LNCaP clone FGC (cell line): ENCODE results near the gene CSF2.
"Not testable (repeated sequence)": the region's sequence is repeated elsewhere in the genome, so short reads cannot be mapped to it uniquely, and the experiment has no call there.

Source experiments
- DNase-seq: peaks from one replicate; pipeline ENCODE4 v3.0.0-alpha.2; 2011; ENCODE audit warnings: low read depth
- H3K4me3 ChIP-seq: 2 replicates; pipeline ENCODE4 v1.5.1; 2011; ENCODE audit warnings: mild to moderate bottlenecking, low read depth, low read length, control low read depth
- CTCF ChIP-seq: IDR thresholded peaks from 2 replicates; pipeline ENCODE4 v1.5.1; 2012; ENCODE audit warnings: mild to moderate bottlenecking; ENCODE audit not compliant: control insufficient read depth, insufficient read depth; ENCODE audit errors: extremely low read depth

The CSF2 gene

DNA sequence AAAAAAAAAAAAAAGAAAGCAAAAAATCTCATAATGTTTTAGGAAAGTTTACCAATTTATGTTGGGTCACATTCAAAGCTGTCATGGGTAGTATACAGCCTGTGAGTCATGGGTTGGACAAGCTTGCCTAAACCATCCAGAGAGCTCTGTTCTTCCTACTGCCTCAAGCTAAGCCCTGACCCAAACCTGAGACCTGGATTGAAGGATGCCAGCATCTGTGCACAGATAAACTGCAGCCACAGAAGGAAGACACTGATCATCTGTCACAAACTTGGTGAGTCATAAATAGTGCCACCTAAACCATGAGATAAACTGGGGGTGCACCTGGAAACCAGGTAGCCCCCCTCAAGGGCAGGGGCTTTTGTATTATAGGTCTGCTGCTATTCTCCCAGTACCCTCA lies 31.0 kb downstream of the CSF2 start:
- no peak for TF ChIP-seq CTCF
- H3K4me3 ChIP-seq = no peak overlapping the region
- no peak for DNase-seq

DNA sequence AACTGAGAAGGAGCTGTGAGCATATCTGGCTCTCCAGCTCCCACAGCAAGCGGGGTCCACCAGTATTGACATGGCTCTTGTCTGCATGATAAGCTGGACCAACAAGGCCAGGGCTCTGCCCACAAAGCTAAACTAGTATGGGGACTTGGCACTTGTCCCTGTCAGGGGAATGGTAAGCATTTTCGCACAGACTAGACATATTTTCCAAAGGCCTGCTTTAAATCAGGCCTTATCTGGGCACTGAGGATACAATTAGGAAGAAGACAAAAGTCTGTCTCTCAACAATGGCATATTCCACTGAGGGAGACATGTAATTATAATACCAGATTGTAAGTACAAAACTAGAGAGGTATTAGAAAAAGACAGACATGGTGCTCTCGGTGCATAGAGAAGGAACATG lies 32.1 kb downstream of the CSF2 start:
- DNase-seq = no peak
- H3K4me3 ChIP-seq = no peak overlapping the region
- TF ChIP-seq CTCF = no peak

GRCh38 chr5:132108495-132108894 lies 34.9 kb downstream of the CSF2 start:
- H3K4me3 ChIP-seq, DNase-seq: not testable (repeated sequence)

DNA sequence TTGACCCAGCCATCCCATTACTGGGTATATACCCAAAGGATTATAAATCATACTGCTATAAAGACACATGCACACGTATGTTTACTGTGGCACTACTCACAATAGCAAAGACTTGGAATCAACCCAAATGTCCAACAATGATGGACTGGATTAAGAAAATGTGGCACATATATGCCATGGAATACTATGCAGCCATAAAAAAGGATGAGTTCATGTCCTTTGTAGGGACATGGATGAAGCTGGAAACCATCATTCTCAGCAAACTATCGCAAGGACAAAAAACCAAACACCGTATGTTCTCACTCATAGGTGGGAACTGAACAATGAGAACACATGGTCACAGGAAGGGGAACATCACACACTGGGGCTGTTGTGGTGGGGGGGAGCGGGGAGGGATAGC lies 35.4 kb downstream of the CSF2 start:
- H3K4me3 ChIP-seq, DNase-seq: not testable (repeated sequence)

- no peak for DNase-seq
- no peak for TF ChIP-seq CTCF
- H3K4me3 ChIP-seq = no peak overlapping the region
These were observed 36.0 kb downstream of the CSF2 start for GRCh38 chr5:132109494-132110053.

DNA sequence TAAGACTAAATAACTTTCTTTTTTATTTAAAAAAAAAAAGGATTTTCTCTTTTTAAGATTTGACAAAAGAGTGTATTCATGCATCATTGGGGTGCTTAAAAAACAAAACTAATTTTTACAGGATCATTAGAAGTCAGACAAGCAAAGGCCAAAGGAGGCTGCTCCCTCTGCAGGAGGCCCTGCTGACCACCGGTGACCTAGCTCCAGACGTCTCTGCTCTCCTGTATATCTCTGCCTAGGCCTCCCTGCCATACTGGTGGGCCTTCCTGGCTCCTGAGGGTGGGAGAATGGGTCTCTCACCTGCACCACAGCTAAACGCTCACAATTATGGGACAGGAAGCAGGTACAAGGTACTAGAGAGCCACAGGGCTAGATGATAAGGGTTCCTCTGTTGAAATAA lies 36.6 kb downstream of the CSF2 start:
- TF ChIP-seq CTCF = no peak
- H3K4me3 ChIP-seq = no peak overlapping the region
- DNase-seq = no peak

DNA sequence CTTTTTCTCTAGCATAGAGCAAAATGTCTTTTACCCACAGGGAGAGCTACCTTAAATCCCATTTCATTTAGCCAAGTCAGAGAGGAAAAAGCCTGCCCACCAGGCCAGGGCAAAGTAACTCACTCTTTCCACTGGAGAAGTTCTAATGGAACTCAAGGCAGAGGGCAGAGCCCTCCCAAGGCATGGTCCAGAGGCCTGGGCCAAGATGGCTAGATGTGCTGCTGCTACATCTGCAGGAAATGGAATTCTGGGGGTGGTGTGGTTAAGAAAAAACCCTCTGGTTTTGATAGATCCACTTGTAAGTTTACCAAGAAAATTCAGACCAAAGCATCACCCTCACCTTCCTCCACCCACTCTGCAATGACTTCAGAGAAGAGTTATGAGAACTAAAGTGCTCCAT lies 37.3 kb downstream of the CSF2 start:
- no peak for TF ChIP-seq CTCF
- DNase-seq = no peak
- H3K4me3 ChIP-seq = no peak overlapping the region

- no peak for TF ChIP-seq CTCF
- no peak overlapping the region for H3K4me3 ChIP-seq
- no peak for DNase-seq
These were observed 38.5 kb downstream of the CSF2 start for GRCh38 chr5:132112111-132112510.
